GM12864 (cell line): ENCODE data around the gene SCGB1D1.

Experiments
- DNase-seq: peaks from one replicate; pipeline ENCODE4 v3.0.0-alpha.2; 2011; ENCODE audit warnings: low read depth
- H3K4me3 ChIP-seq: 2 replicates; pipeline ENCODE4 v1.5.1; 2011; ENCODE audit warnings: mild to moderate bottlenecking, low read depth, low read length, control low read depth
- CTCF ChIP-seq: IDR thresholded peaks from 2 replicates; pipeline ENCODE4 v1.5.1; 2011; ENCODE audit warnings: low read depth, mild to moderate bottlenecking, moderate library complexity, low read length, control low read depth, inconsistent platforms; ENCODE audit errors: missing control alignments

SCGB1D1 gene

GRCh38 chr11:62166371-62166770 is 23.6 kb upstream of the SCGB1D1 start:
- no peak for DNase-seq
- TF ChIP-seq CTCF, result no peak
- H3K4me3 ChIP-seq, result no peak overlapping the region

DNA sequence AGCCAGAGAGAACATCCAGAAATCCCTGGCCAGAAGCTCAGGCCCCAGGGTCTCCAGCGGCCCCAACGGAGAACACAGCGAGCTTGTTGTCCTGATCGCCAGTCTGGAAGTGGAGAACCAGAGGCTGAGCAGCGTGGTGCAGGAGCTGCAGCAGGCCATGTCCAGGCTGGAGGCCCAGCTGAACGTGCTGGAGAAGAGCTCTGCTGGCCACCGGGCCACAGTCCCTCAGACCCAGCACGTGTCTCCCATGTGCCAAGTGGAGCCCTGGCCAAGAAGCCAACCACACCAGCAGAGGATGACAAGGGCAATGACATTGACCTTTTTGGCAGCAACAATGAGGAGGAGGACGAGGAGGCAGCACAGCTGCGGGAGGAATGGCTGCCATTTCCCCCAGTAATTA is 20.6 kb upstream of the SCGB1D1 start:
- no peak overlapping the region for H3K4me3 ChIP-seq
- DNase-seq, result no peak
- no peak for TF ChIP-seq CTCF

DNA sequence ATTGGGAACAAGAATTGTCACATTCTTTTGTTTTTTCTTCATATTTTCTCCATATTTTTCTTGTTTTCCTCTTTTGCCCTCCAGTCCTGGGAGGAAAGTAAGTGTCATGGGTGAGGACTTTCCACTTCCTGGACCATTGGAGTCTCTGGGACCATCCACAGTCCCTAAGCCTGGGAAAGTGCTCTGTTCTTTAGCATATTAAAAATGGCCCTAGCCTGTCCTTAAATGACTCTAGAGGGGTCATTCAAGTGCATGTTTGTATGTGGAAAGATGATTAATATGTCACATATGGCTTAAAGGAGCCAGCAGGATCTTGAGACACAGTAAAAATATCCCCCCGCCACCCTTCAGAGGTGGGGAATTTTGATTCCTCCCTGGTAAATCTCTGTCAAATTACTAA is 20.1 kb upstream of the SCGB1D1 start:
- TF ChIP-seq CTCF, result no peak
- no peak overlapping the region for H3K4me3 ChIP-seq
- no peak for DNase-seq

- no peak overlapping the region for H3K4me3 ChIP-seq
- peak; percentile 70 for TF ChIP-seq CTCF
- peak; percentile 46 for DNase-seq
These were observed 18.7 kb upstream of the SCGB1D1 start for GRCh38 chr11:62171261-62171723.

DNA sequence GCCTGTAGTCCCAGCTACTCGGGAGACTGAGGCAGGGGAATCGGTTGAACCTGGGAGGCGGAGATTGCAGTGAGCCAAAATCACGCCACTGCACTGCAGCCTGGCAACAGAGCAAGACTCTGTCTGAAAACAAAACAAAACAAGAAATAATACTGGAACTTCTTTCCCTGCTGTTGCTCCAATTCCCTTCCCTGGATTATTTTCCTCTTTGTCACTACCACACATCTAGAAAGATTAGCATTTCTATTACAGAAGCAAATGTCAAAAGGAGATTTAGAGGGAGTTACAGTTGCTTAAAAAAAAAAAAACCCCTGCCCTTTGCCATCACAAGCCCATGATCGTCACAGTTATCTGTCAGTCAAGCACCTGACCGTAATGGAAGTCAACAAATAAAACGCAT is 17.7 kb upstream of the SCGB1D1 start:
- no peak for DNase-seq
- no peak overlapping the region for H3K4me3 ChIP-seq
- no peak for TF ChIP-seq CTCF

DNA sequence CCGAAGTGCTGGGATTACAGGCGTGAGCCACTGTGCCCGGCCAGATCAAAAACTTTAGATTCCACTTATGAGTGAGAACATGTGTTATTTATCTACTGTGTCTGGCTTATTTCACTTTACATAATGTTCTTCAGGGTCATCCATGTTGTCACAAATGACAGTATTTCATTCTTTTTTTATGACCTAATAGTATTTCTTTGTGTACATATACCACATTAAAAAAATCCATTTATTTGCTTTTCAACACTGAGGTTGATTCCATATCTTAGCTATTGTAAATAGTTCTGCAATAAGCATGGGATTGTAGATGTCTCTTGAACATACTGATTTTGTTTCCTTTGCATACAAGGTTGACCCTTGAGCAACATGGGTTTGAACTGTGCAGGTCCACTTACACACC is 13.2 kb upstream of the SCGB1D1 start:
- TF ChIP-seq CTCF, result no peak
- no peak for DNase-seq

DNA sequence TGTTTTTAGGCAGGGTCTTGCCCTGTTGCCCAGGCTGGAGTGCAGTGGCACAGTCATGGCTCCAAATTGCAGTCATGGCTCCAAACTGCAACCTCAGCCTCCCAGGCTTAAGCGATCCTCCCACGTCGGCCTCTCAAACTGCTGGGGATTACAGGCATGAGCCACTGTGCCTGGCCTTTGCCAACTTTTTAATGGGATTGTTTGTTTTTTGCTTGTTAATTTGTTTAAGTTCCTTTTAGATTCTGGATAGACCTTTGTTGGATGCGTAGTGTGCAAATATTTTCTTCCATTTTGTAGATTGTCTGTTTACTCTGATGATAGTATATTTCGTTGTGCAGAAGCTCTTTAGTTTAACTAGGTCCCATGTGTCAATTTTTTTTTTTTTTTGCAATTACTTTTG is 10.0 kb upstream of the SCGB1D1 start:
- DNase-seq, result no peak
- H3K4me3 ChIP-seq, result no peak overlapping the region
- TF ChIP-seq CTCF, result no peak

More for the DNA sequence above, 13.2 kb upstream of the SCGB1D1 start:
- H3K4me3 ChIP-seq, result no peak overlapping the region
